OCI-LY3 (cell line): ENCODE measurements around the gene KIFC1.

ENCODE experiments used
- CTCF ChIP-seq: fragments of 200-600, 300-600 bp; sonication (generic); IDR thresholded peaks from 2 replicates; pipeline ENCODE4 v1.5.1; 2014; ENCODE audit warnings: antibody characterized with exemption, low read length, low read depth
- EZH2phosphoT487 ChIP-seq: fragments of 200-600 bp; shearing (Covaris generic); IDR thresholded peaks from 2 replicates; pipeline ENCODE4 v1.6.1; 2018; ENCODE audit warnings: antibody characterized with exemption, mixed run types, low read depth

GRCh38 chr6:33446356-33446755, 54.7 kb downstream of the KIFC1 start:
- TF ChIP-seq CTCF (no peak), EZH2phosphoT487 (no peak)
